ENCODE measurements around the gene PDLIM7.
A peak's percentile ranks its signal among the peaks of the same experiment; 100 is the strongest.

The PDLIM7 gene

GRCh38 chr5:177453852-177454396, 43.5 kb downstream of the PDLIM7 start:
- Histone ChIP-seq H3K79me2 (ENCODE audit: insufficient read depth, low read length) (no peaks in the 10 kb centered on the region), H3K9ac (ENCODE audit: low read length) (peak overlapping the region; percentile 57; the same call in 1 of the 2 replicates), H2AFZ (ENCODE audit: low read length) (no peak overlapping the region)

GRCh38 chr5:177452688-177453638, 44.4 kb downstream of the PDLIM7 start:
- no peak overlapping the region for H2AFZ ChIP-seq (ENCODE audit: low read length)
- H3K27me3 ChIP-seq (ENCODE audit: insufficient read depth, low read length) = no peaks in the 10 kb centered on the region
- H3K9ac ChIP-seq (ENCODE audit: low read length) = no peak overlapping the region
- no peaks in the 10 kb centered on the region for H4K20me1 ChIP-seq (ENCODE audit: insufficient read depth, low read length)
- no peaks in the 10 kb centered on the region for H3K79me2 ChIP-seq (ENCODE audit: insufficient read depth, low read length)
- H3K36me3 ChIP-seq (ENCODE audit: insufficient read depth, low read length) = peaks cover 11% of the 10 kb centered on the region; the same call in 1 of the 2 replicates
- H3K9me2 ChIP-seq (ENCODE audit: low read depth, low read length) = no peaks in the 10 kb centered on the region
- peaks cover 50% of the 10 kb centered on the region for H3K4me1 ChIP-seq (ENCODE audit: insufficient read depth, low read length, severe bottlenecking)
- peak overlapping the region; percentile 83; the same call in 1 of the 2 replicates for H3K4me2 ChIP-seq (ENCODE audit: low read length)
- no peaks in the 10 kb centered on the region for H3K9me3 ChIP-seq (ENCODE audit: low read length)
- no peak overlapping the region for H3K4me3 ChIP-seq (ENCODE audit: low read depth, low read length, poor library complexity, severe bottlenecking)
- no peaks in the 10 kb centered on the region for H3F3A ChIP-seq (ENCODE audit: insufficient read depth, low read length)
- TF ChIP-seq EZH2 (IDR thresholded peaks at IDR 0.05; ENCODE audit: borderline replicate concordance, low read length) = no peak
- no peak for TF ChIP-seq CTCF (IDR thresholded peaks at IDR 0.05; ENCODE audit: low read length)
- H3K27ac ChIP-seq (ENCODE audit: low read depth, low read length, poor library complexity, severe bottlenecking) = peak overlapping the region; percentile 21

More at GRCh38 chr5:177453852-177454396, 43.5 kb downstream of the PDLIM7 start:
- Histone ChIP-seq H3K9me2 (ENCODE audit: low read depth, low read length) (no peaks in the 10 kb centered on the region), H4K20me1 (ENCODE audit: insufficient read depth, low read length) (no peaks in the 10 kb centered on the region), H3K36me3 (ENCODE audit: insufficient read depth, low read length) (peaks cover 21% of the 10 kb centered on the region; the same call in 1 of the 2 replicates), H3K4me2 (ENCODE audit: low read length) (peak overlapping the region; percentile 83), H3K27me3 (ENCODE audit: insufficient read depth, low read length) (no peaks in the 10 kb centered on the region), H3K4me1 (ENCODE audit: insufficient read depth, low read length, severe bottlenecking) (peaks cover 41% of the 10 kb centered on the region), H3K27ac (ENCODE audit: low read depth, low read length, poor library complexity, severe bottlenecking) (peak overlapping the region; percentile 0), H3K4me3 (ENCODE audit: low read depth, low read length, poor library complexity, severe bottlenecking) (peak overlapping the region; percentile 78), H3F3A (ENCODE audit: insufficient read depth, low read length) (no peaks in the 10 kb centered on the region), H3K9me3 (ENCODE audit: low read length) (no peaks in the 10 kb centered on the region)
- no peak for TF ChIP-seq EZH2 (IDR thresholded peaks at IDR 0.05; ENCODE audit: borderline replicate concordance, low read length)
- no peak for TF ChIP-seq CTCF (IDR thresholded peaks at IDR 0.05; ENCODE audit: low read length)

GRCh38 chr5:177450667-177451424, 46.6 kb downstream of the PDLIM7 start:
- H3K9me2 ChIP-seq (ENCODE audit: low read depth, low read length) = no peaks in the 10 kb centered on the region
- no peaks in the 10 kb centered on the region for H3K9me3 ChIP-seq (ENCODE audit: low read length)
- H3K9ac ChIP-seq (ENCODE audit: low read length) = no peak overlapping the region
- no peak overlapping the region for H2AFZ ChIP-seq (ENCODE audit: low read length)
- TF ChIP-seq EZH2 (IDR thresholded peaks at IDR 0.05; ENCODE audit: borderline replicate concordance, low read length) (no peak), CTCF (IDR thresholded peaks at IDR 0.05; ENCODE audit: low read length) (no peak)
- H3K4me1 ChIP-seq (ENCODE audit: insufficient read depth, low read length, severe bottlenecking) = peaks cover 47% of the 10 kb centered on the region
- no peaks in the 10 kb centered on the region for H3K27me3 ChIP-seq (ENCODE audit: insufficient read depth, low read length)
- no peaks in the 10 kb centered on the region for H3K36me3 ChIP-seq (ENCODE audit: insufficient read depth, low read length)
- H3K79me2 ChIP-seq (ENCODE audit: insufficient read depth, low read length) = no peaks in the 10 kb centered on the region
- no peak overlapping the region for H3K27ac ChIP-seq (ENCODE audit: low read depth, low read length, poor library complexity, severe bottlenecking)
- H3K4me3 ChIP-seq (ENCODE audit: low read depth, low read length, poor library complexity, severe bottlenecking) = no peak overlapping the region
- no peaks in the 10 kb centered on the region for H3F3A ChIP-seq (ENCODE audit: insufficient read depth, low read length)
- no peaks in the 10 kb centered on the region for H4K20me1 ChIP-seq (ENCODE audit: insufficient read depth, low read length)
- H3K4me2 ChIP-seq (ENCODE audit: low read length) = no peak overlapping the region

All from OCI-LY1 (cell line).